Measurements from ENCODE around the gene PLB1.

The PLB1 gene

DNA sequence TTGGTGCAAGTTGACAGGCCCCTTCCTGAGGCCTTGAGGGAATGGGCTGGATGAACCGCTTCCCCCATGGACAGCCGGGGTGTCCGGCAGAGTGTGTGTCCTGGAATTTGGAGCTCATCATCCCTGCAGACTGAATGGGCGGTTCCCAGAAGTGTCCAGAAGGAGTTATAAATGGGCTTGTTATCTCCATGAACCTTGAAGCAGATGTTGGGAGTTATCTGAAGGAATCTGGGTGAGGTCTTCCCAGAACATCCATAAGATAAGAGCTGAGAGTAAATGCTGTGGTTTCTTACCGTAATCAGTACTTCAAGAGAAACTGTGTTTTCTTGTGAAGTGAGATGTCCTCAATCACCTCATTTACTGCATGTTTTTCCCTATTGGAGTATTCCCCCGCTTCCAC lies 21.1 kb downstream of the PLB1 start:
- Histone ChIP-seq H3K9me3 (ENCODE audit: control insufficient read depth, insufficient read depth, low read length) (no peaks in the 10 kb centered on the region), H3K4me1 (ENCODE audit: control insufficient read depth, insufficient read depth, low read length) (no peaks in the 10 kb centered on the region), H3K27me3 (ENCODE audit: control insufficient read depth, insufficient read depth, low read length) (peaks cover 6% of the 10 kb centered on the region; the same call in 1 of the 2 replicates), H3K9ac (ENCODE audit: low read depth, low read length) (no peak overlapping the region), H3K27ac (ENCODE audit: low read depth, low read length) (no peak overlapping the region), H3K4me3 (ENCODE audit: low read depth, low read length) (no peak overlapping the region), H3K36me3 (ENCODE audit: control insufficient read depth, insufficient read depth, low read length) (no peaks in the 10 kb centered on the region)

DNA sequence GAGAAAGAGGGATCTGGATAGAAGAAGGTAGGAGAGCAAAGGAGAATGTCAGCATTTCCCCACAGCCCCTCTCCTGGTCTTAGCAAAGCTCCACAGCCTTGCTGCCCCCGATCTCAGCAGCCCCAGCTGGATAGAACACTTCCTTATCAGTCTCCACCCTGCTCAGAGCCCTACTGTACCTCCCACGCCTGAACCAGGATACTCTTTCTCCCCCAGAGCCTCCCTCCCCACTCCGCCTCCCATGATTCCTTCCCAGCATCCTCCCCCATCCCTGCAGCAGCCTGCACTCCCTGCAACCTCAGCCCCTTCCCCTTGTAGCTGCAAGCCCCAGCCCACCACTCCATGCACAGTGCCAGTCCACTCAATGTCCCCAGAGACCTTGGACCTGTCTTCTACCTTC lies 25.8 kb downstream of the PLB1 start:
- H3K27me3 ChIP-seq (ENCODE audit: control insufficient read depth, insufficient read depth, low read length): peaks cover 4% of the 10 kb centered on the region; the same call in 1 of the 2 replicates
- H3K36me3 ChIP-seq (ENCODE audit: control insufficient read depth, insufficient read depth, low read length): no peaks in the 10 kb centered on the region
- no peaks in the 10 kb centered on the region for H3K4me1 ChIP-seq (ENCODE audit: control insufficient read depth, insufficient read depth, low read length)
- no peak overlapping the region for H3K4me3 ChIP-seq (ENCODE audit: low read depth, low read length)
- no peak overlapping the region for H3K27ac ChIP-seq (ENCODE audit: low read depth, low read length)
- no peak overlapping the region for H3K9ac ChIP-seq (ENCODE audit: low read depth, low read length)
- H3K9me3 ChIP-seq (ENCODE audit: control insufficient read depth, insufficient read depth, low read length): no peaks in the 10 kb centered on the region

DNA sequence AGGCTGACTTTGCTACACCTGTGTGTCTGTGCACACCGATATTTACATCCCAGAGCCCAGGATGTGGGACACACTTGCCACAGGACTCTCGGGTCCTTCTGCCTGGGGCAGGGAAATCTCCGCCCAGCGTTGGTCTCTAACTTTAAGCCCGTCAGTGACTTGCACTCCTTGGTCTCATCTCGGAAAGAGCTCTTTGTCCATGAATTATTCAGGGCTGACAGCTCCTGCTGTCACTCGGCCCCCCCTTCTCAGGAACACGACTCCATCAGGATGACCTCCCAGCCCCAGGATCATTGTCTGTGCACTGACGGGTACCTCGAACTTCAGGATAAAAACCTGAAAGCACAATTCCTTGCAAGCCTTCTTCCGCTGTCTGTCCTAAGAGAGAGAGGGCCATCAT lies 26.6 kb downstream of the PLB1 start:
- H3K9ac ChIP-seq (ENCODE audit: low read depth, low read length): no peak overlapping the region
- H3K36me3 ChIP-seq (ENCODE audit: control insufficient read depth, insufficient read depth, low read length): no peaks in the 10 kb centered on the region
- no peaks in the 10 kb centered on the region for H3K9me3 ChIP-seq (ENCODE audit: control insufficient read depth, insufficient read depth, low read length)
- H3K4me3 ChIP-seq (ENCODE audit: low read depth, low read length): no peak overlapping the region
- H3K4me1 ChIP-seq (ENCODE audit: control insufficient read depth, insufficient read depth, low read length): no peaks in the 10 kb centered on the region
- H3K27ac ChIP-seq (ENCODE audit: low read depth, low read length): no peak overlapping the region
- peaks cover 4% of the 10 kb centered on the region; the same call in 1 of the 2 replicates for H3K27me3 ChIP-seq (ENCODE audit: control insufficient read depth, insufficient read depth, low read length)

DNA sequence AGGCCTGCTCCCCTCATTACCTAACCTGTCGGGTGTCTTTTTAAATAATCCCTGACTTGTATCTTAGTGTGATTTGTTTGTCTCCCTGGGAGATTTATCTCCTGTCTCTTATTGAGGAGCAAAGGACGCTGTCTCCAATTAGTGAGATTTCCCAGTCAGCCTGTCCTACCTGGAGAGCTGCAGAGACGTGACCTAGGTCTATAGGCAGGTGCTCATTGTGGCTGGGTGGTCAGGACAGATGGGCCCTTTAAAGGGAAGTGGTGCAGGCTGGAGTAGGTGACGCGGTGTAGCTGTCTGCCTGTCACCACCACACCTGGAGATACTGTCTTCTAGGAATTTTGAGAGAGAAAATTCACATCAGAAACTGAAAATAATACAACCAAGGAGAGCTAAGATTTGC lies 28.0 kb downstream of the PLB1 start:
- peaks cover 4% of the 10 kb centered on the region; the same call in 1 of the 2 replicates for H3K27me3 ChIP-seq (ENCODE audit: control insufficient read depth, insufficient read depth, low read length)
- H3K9me3 ChIP-seq (ENCODE audit: control insufficient read depth, insufficient read depth, low read length): no peaks in the 10 kb centered on the region
- H3K36me3 ChIP-seq (ENCODE audit: control insufficient read depth, insufficient read depth, low read length): no peaks in the 10 kb centered on the region
- no peaks in the 10 kb centered on the region for H3K4me1 ChIP-seq (ENCODE audit: control insufficient read depth, insufficient read depth, low read length)
- no peak overlapping the region for H3K27ac ChIP-seq (ENCODE audit: low read depth, low read length)
- H3K4me3 ChIP-seq (ENCODE audit: low read depth, low read length): no peak overlapping the region
- H3K9ac ChIP-seq (ENCODE audit: low read depth, low read length): no peak overlapping the region

GRCh38 chr2:28525481-28525880 lies 29.6 kb downstream of the PLB1 start:
- Histone ChIP-seq H3K27me3 (ENCODE audit: control insufficient read depth, insufficient read depth, low read length) (peaks cover 4% of the 10 kb centered on the region; the same call in 1 of the 2 replicates), H3K9me3 (ENCODE audit: control insufficient read depth, insufficient read depth, low read length) (no peaks in the 10 kb centered on the region), H3K9ac (ENCODE audit: low read depth, low read length) (no peak overlapping the region)

GRCh38 chr2:28526527-28527132 lies 30.8 kb downstream of the PLB1 start:
- no peak overlapping the region for H3K4me3 ChIP-seq (ENCODE audit: low read depth, low read length)
- no peaks in the 10 kb centered on the region for H3K9me3 ChIP-seq (ENCODE audit: control insufficient read depth, insufficient read depth, low read length)
- H3K27ac ChIP-seq (ENCODE audit: low read depth, low read length): no peak overlapping the region
- H3K4me1 ChIP-seq (ENCODE audit: control insufficient read depth, insufficient read depth, low read length): no peaks in the 10 kb centered on the region
- H3K9ac ChIP-seq (ENCODE audit: low read depth, low read length): no peak overlapping the region
- peaks cover 4% of the 10 kb centered on the region; the same call in 1 of the 2 replicates for H3K27me3 ChIP-seq (ENCODE audit: control insufficient read depth, insufficient read depth, low read length)
- H3K36me3 ChIP-seq (ENCODE audit: control insufficient read depth, insufficient read depth, low read length): no peaks in the 10 kb centered on the region

More at GRCh38 chr2:28525481-28525880, 29.6 kb downstream of the PLB1 start:
- Histone ChIP-seq H3K4me3 (ENCODE audit: low read depth, low read length) (no peak overlapping the region), H3K27ac (ENCODE audit: low read depth, low read length) (no peak overlapping the region), H3K4me1 (ENCODE audit: control insufficient read depth, insufficient read depth, low read length) (no peaks in the 10 kb centered on the region), H3K36me3 (ENCODE audit: control insufficient read depth, insufficient read depth, low read length) (no peaks in the 10 kb centered on the region)

GRCh38 chr2:28527196-28527595 lies 31.3 kb downstream of the PLB1 start:
- H3K4me1 ChIP-seq (ENCODE audit: control insufficient read depth, insufficient read depth, low read length): no peaks in the 10 kb centered on the region
- H3K27me3 ChIP-seq (ENCODE audit: control insufficient read depth, insufficient read depth, low read length): no peaks in the 10 kb centered on the region
- no peak overlapping the region for H3K9ac ChIP-seq (ENCODE audit: low read depth, low read length)
- H3K9me3 ChIP-seq (ENCODE audit: control insufficient read depth, insufficient read depth, low read length): no peaks in the 10 kb centered on the region
- H3K36me3 ChIP-seq (ENCODE audit: control insufficient read depth, insufficient read depth, low read length): no peaks in the 10 kb centered on the region
- no peak overlapping the region for H3K27ac ChIP-seq (ENCODE audit: low read depth, low read length)
- no peak overlapping the region for H3K4me3 ChIP-seq (ENCODE audit: low read depth, low read length)

GRCh38 chr2:28528206-28528605 lies 32.3 kb downstream of the PLB1 start:
- Histone ChIP-seq H3K9me3 (ENCODE audit: control insufficient read depth, insufficient read depth, low read length) (no peaks in the 10 kb centered on the region), H3K9ac (ENCODE audit: low read depth, low read length) (no peak overlapping the region), H3K36me3 (ENCODE audit: control insufficient read depth, insufficient read depth, low read length) (no peaks in the 10 kb centered on the region), H3K27ac (ENCODE audit: low read depth, low read length) (no peak overlapping the region), H3K4me3 (ENCODE audit: low read depth, low read length) (no peak overlapping the region), H3K4me1 (ENCODE audit: control insufficient read depth, insufficient read depth, low read length) (no peaks in the 10 kb centered on the region), H3K27me3 (ENCODE audit: control insufficient read depth, insufficient read depth, low read length) (no peaks in the 10 kb centered on the region)

GRCh38 chr2:28530782-28531181 lies 34.9 kb downstream of the PLB1 start:
- H3K27ac ChIP-seq (ENCODE audit: low read depth, low read length): no peak overlapping the region
- H3K9me3 ChIP-seq (ENCODE audit: control insufficient read depth, insufficient read depth, low read length): no peaks in the 10 kb centered on the region
- H3K36me3 ChIP-seq (ENCODE audit: control insufficient read depth, insufficient read depth, low read length): no peaks in the 10 kb centered on the region
- H3K27me3 ChIP-seq (ENCODE audit: control insufficient read depth, insufficient read depth, low read length): no peaks in the 10 kb centered on the region
- H3K4me3 ChIP-seq (ENCODE audit: low read depth, low read length): no peak overlapping the region
- no peaks in the 10 kb centered on the region for H3K4me1 ChIP-seq (ENCODE audit: control insufficient read depth, insufficient read depth, low read length)
- H3K9ac ChIP-seq (ENCODE audit: low read depth, low read length): no peak overlapping the region

DNA sequence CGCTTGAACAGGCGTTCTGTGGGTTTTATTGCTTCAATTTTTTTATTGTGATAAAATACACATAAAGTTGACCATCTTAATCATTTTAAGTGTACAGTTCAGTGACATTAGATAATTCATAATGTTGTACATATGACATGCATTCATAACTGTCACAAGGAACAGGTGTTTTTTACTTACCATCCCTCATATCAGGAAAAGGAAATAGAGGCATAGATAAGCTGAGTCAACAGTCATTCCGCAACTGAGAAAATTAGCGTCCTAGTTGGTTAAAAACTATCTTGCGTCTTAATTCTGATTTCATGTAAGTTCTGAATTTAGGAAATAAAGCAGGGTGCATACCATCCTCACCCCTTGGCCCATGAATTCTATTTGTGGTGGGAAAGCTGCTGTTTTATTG lies 36.5 kb downstream of the PLB1 start:
- H3K36me3 ChIP-seq (ENCODE audit: control insufficient read depth, insufficient read depth, low read length): no peaks in the 10 kb centered on the region
- no peaks in the 10 kb centered on the region for H3K9me3 ChIP-seq (ENCODE audit: control insufficient read depth, insufficient read depth, low read length)
- H3K4me3 ChIP-seq (ENCODE audit: low read depth, low read length): no peak overlapping the region
- H3K27me3 ChIP-seq (ENCODE audit: control insufficient read depth, insufficient read depth, low read length): no peaks in the 10 kb centered on the region
- H3K9ac ChIP-seq (ENCODE audit: low read depth, low read length): no peak overlapping the region
- no peaks in the 10 kb centered on the region for H3K4me1 ChIP-seq (ENCODE audit: control insufficient read depth, insufficient read depth, low read length)
- H3K27ac ChIP-seq (ENCODE audit: low read depth, low read length): no peak overlapping the region

GRCh38 chr2:28533044-28533680 lies 37.3 kb downstream of the PLB1 start:
- Histone ChIP-seq H3K4me3 (ENCODE audit: low read depth, low read length) (no peak overlapping the region), H3K27ac (ENCODE audit: low read depth, low read length) (no peak overlapping the region), H3K4me1 (ENCODE audit: control insufficient read depth, insufficient read depth, low read length) (no peaks in the 10 kb centered on the region), H3K36me3 (ENCODE audit: control insufficient read depth, insufficient read depth, low read length) (no peaks in the 10 kb centered on the region), H3K9me3 (ENCODE audit: control insufficient read depth, insufficient read depth, low read length) (no peaks in the 10 kb centered on the region), H3K27me3 (ENCODE audit: control insufficient read depth, insufficient read depth, low read length) (no peaks in the 10 kb centered on the region), H3K9ac (ENCODE audit: low read depth, low read length) (no peak overlapping the region)

Measured in HUES48 (cell line).